K562 (cell line): Measurements from ENCODE around the gene FLCN. TPM values are rescaled to one million over a fixed set of nuclear protein-coding genes. Genes with fewer than 3 reads are reported as not detected.

Source experiments
- ATF4 ChIP-seq: fragments of 450-650 bp; formaldehyde crosslinking; IDR thresholded peaks from 2 replicates; pipeline ENCODE4 v1.4.0; 2022; ENCODE audit warnings: mild to moderate bottlenecking, moderate library complexity
- CBFA2T2 ChIP-seq: fragments of 450-650 bp; conservative IDR thresholded peaks from 2 replicates; pipeline ENCODE4 v1.6.1; 2017; ENCODE audit warnings: mild to moderate bottlenecking
- ELF2 ChIP-seq: fragments of 250-450 bp; sonication (Bioruptor Pico); IDR thresholded peaks from 2 replicates; pipeline ENCODE4 v1.5.0; 2021; ENCODE audit warnings: mild to moderate bottlenecking
- ETS1 ChIP-seq: conservative IDR thresholded peaks from 2 replicates; pipeline ENCODE4 v1.6.1; 2011; ENCODE audit warnings: low read depth, mild to moderate bottlenecking, low read length; ENCODE audit not compliant: control insufficient read depth
- ID3 ChIP-seq, 2 experiments: fragments of 250-450 bp in 1 of 2; fragments of 450-650 bp in 1 of 2; sonication (Bioruptor Pico) in 1 of 2; IDR thresholded peaks; 2 replicates each; pipeline versions ENCODE4 v1.6.1 to v1.8.0; 2016 to 2021; ENCODE audit warnings: mild to moderate bottlenecking in 2 of 2, moderate library complexity in 2 of 2, missing compliant biosample characterization in 1 of 2, missing genetic modification characterization in 1 of 2
- MTA1 ChIP-seq: fragments of 450-650 bp; IDR thresholded peaks from 2 replicates; pipeline ENCODE4 v1.6.1; 2017; ENCODE audit warnings: borderline replicate concordance
- NEUROD1 ChIP-seq: fragments of 150-350 bp; IDR thresholded peaks from 2 replicates; pipeline ENCODE4 v1.6.1; 2014; ENCODE audit warnings: borderline replicate concordance, low read length, low read depth; ENCODE audit not compliant: partially characterized antibody
- NR2F6 ChIP-seq: fragments of 450-650 bp; formaldehyde crosslinking; IDR thresholded peaks from 2 replicates; pipeline ENCODE4 v1.4.0; 2020; ENCODE audit warnings: mild to moderate bottlenecking
- RBM17 ChIP-seq: fragments of 200-400 bp; formaldehyde crosslinking; IDR thresholded peaks from 2 replicates; pipeline ENCODE4 v1.6.1; 2017; ENCODE audit warnings: low read depth, mild to moderate bottlenecking, low read length, borderline replicate concordance
- SMARCC2 ChIP-seq: fragments of 450-650 bp; IDR thresholded peaks from 2 replicates; pipeline ENCODE4 v1.6.1; 2017; ENCODE audit warnings: antibody characterized with exemption, moderate library complexity, mild to moderate bottlenecking, low read depth
- ZBTB43 ChIP-seq: sonication (generic); formaldehyde crosslinking; IDR thresholded peaks from 2 replicates; pipeline ENCODE4 v1.8.0; 2023; ENCODE audit warnings: mild to moderate bottlenecking, missing genetic modification reagents
- ZBTB49 ChIP-seq: sonication (generic); formaldehyde crosslinking; IDR thresholded peaks from 2 replicates; pipeline ENCODE4 v1.8.0; 2022; ENCODE audit warnings: missing genetic modification reagents, mild to moderate bottlenecking, borderline replicate concordance
- ZNF23 ChIP-seq: fragments of 250-450 bp; sonication (Bioruptor Pico); IDR thresholded peaks from 2 replicates; pipeline ENCODE4 v1.4.0; 2020; ENCODE audit warnings: mild to moderate bottlenecking
- ZNF395 ChIP-seq: fragments of 200-800 bp; sonication (Bioruptor generic); IDR thresholded peaks from 2 replicates; pipeline ENCODE4 v1.6.1; 2017; ENCODE audit warnings: missing genetic modification characterization, missing compliant biosample characterization
- ZNF398 ChIP-seq: fragments of 250-450 bp; sonication (Bioruptor Pico); IDR thresholded peaks from 2 replicates; pipeline ENCODE4 v1.8.0; 2021; ENCODE audit warnings: moderate library complexity, mild to moderate bottlenecking, inconsistent platforms
- ZNF696 ChIP-seq: fragments of 250-450 bp; sonication (Bioruptor Pico); conservative IDR thresholded peaks from 2 replicates; pipeline ENCODE4 v1.4.0; 2020; ENCODE audit warnings: mild to moderate bottlenecking, moderate library complexity
- polyA plus RNA-seq, 8 experiments: library from polyadenylated mRNA; depleted of rRNA in 4 of 8; stranded (reverse) in 5 of 8; unstranded in 3 of 8; fragments of >200 nt; fragmentation: Nextera tagmentation in 2 of 8; fragmentation: Illumina TruSeq in 1 of 8; extraction: Ambion mirVana in 2 of 8; extraction: Trizol in 1 of 8; gene quantifications; 2 replicates each; pipeline versions ENCODE4 v1.2.1 to v1.2.3, GENCODE V29; 2011 to 2014; ENCODE audit warnings: inconsistent platforms in 1 of 8, missing spikeins in 1 of 8
- total RNA-seq, 7 experiments: library from RNA; depleted of rRNA in 6 of 7; stranded (reverse); fragments of >200 nt in 6 of 7; fragmentation: Illumina TruSeq in 2 of 7; extraction: Trizol in 2 of 7; gene quantifications; 2 replicates each; pipeline versions ENCODE4 v1.2.1 to v1.2.3, GENCODE V29; 2011 to 2021; ENCODE audit warnings: low replicate concordance in 1 of 7

The FLCN gene
- total and polyA plus RNA-seq, 9 of the 15 experiments (the other 6 are each of a cell fraction or from before 2014, with no cell fraction given) = 1.6 to 33.5 (median 10.9) TPM

- TF ChIP-seq ZNF395 (CRISPR knock-in tag) (no peak), ZNF696 (CRISPR knock-in tag) (no peak), ELF2 (no peak), SMARCC2 (no peak), ZBTB49 (CRISPR knock-in tag) (no peak), ETS1 (peak; percentile 51), NR2F6 (CRISPR knock-in tag) (no peak), ZNF398 (CRISPR knock-in tag) (no peak), MTA1 (no peak), RBM17 (no peak), ID3 (CRISPR knock-in tag; IDR thresholded peaks at IDR 0.05) (no peak), ID3 (tag; IDR thresholded peaks at IDR 0.05) (no peak), ATF4 (CRISPR knock-in tag) (no peak), CBFA2T2 (peak; percentile 58), NEUROD1 (peak; percentile 18), ZBTB43 (CRISPR knock-in tag) (no peak), ZNF23 (CRISPR knock-in tag) (no peak)
These were observed 30.6 kb downstream of the FLCN start, which contains the start of gene PLD6 (continued) for GRCh38 chr17:17206124-17206912.
